H1 (cell line): ENCODE results near the gene ZBTB44. TPM values are rescaled to one million over a fixed set of nuclear protein-coding genes. Genes with fewer than 3 reads are reported as not detected.
A peak's percentile ranks its signal among the peaks of the same experiment; 100 is the strongest.

Experiments used
- CTCF ChIA-PET: fragments of 300-600 bp; sonication (Branson Sonifier 250); formaldehyde crosslinking; loops from one replicate; lab custom pipeline; 2021; ENCODE audit not compliant: partially characterized antibody; lab: Charles Lee
- POLR2A ChIA-PET: fragments of 300-600 bp; sonication (Branson Sonifier 250); formaldehyde crosslinking; loops from one replicate; lab custom pipeline; 2021; ENCODE audit warnings: inconsistent platforms; ENCODE audit not compliant: partially characterized antibody; lab: Charles Lee
- DNase-seq, 2 experiments: peaks; one replicate each; pipeline versions ENCODE4 v3.0.0 to v3.0.0-alpha.2; 2010 to 2022; ENCODE audit warnings: low spot score in 2 of 2, low read depth in 1 of 2, mixed read lengths in 1 of 2
- FAIRE-seq: peaks from 2 replicates; lab custom pipeline; 2011; peaks lifted over from hg19 to GRCh38; lab: Jason Lieb, UNC
- H2AFZ ChIP-seq: 2 replicates; pipeline ENCODE4 v1.8.1; 2012; ENCODE audit warnings: low read length, inconsistent platforms
- H2AK5ac ChIP-seq: 2 replicates; pipeline ENCODE4 v1.6.1; 2013; ENCODE audit warnings: low read depth, low read length
- H2BK120ac ChIP-seq: replicated peaks from 2 replicates; pipeline ENCODE3; 2013; ENCODE audit warnings: low read depth, low read length, inconsistent platforms
- H2BK12ac ChIP-seq: 2 replicates; pipeline ENCODE4 v1.6.1; 2013; ENCODE audit warnings: low read depth, low read length
- H2BK15ac ChIP-seq: 2 replicates; pipeline ENCODE4 v1.6.1; 2013; ENCODE audit warnings: low read length
- H2BK20ac ChIP-seq: 2 replicates; pipeline ENCODE4 v1.6.1; 2013; ENCODE audit warnings: low read length
- H2BK5ac ChIP-seq: 2 replicates; pipeline ENCODE4 v1.6.1; 2013; ENCODE audit warnings: low read depth, low read length
- H3K14ac ChIP-seq: 2 replicates; pipeline ENCODE4 v1.6.1; 2013; ENCODE audit warnings: inconsistent platforms; ENCODE audit not compliant: insufficient read length
- H3K18ac ChIP-seq: 2 replicates; pipeline ENCODE4 v1.6.1; 2013; ENCODE audit warnings: low read length; ENCODE audit errors: extremely low read depth
- H3K23ac ChIP-seq: 2 replicates; pipeline ENCODE4 v1.6.1; 2013; ENCODE audit warnings: inconsistent platforms; ENCODE audit not compliant: insufficient read length
- H3K23me2 ChIP-seq: 2 replicates; pipeline ENCODE4 v1.6.1; 2013; ENCODE audit warnings: low read depth, low read length
- H3K27ac ChIP-seq: 2 replicates; pipeline ENCODE4 v1.6.1; 2011; ENCODE audit warnings: low read depth, low read length, inconsistent platforms
- H3K27me3 ChIP-seq, 4 experiments: replicated peaks in 1 of 4; 1 replicate in 1 of 4; 2 replicates in 3 of 4; pipeline versions ENCODE4 v1.6.1 to v1.8.1; 2011 to 2013; ENCODE audit warnings: low read length in 3 of 4, mild to moderate bottlenecking in 3 of 4, inconsistent platforms in 2 of 4, mixed read lengths in 2 of 4, moderate library complexity in 1 of 4; ENCODE audit not compliant: control insufficient read depth in 3 of 4, insufficient read depth in 3 of 4; ENCODE audit errors: extremely low read depth in 1 of 4
- H3K36me3 ChIP-seq, 4 experiments: 2 replicates each; pipeline versions ENCODE4 v1.6.1 to v1.8.1; 2011 to 2013; ENCODE audit warnings: mild to moderate bottlenecking in 4 of 4, low read length in 3 of 4, moderate library complexity in 2 of 4, control low read depth in 1 of 4, inconsistent platforms in 1 of 4; ENCODE audit not compliant: insufficient read depth in 4 of 4, control insufficient read depth in 2 of 4
- H3K4ac ChIP-seq: replicated peaks from 2 replicates; pipeline ENCODE3; 2013; ENCODE audit warnings: low read length, low read depth, mixed read lengths, inconsistent platforms; ENCODE audit not compliant: insufficient read length
- H3K4me1 ChIP-seq, 4 experiments: replicated peaks in 1 of 4; 1 replicate in 1 of 4; 2 replicates in 3 of 4; pipeline versions ENCODE4 v1.6.1 to v1.8.1; 2011 to 2013; ENCODE audit warnings: low read length in 3 of 4, inconsistent platforms in 2 of 4, mixed read lengths in 1 of 4; ENCODE audit not compliant: insufficient read depth in 4 of 4, control insufficient read depth in 3 of 4
- H3K4me2 ChIP-seq, 2 experiments: 2 replicates each; pipeline versions ENCODE4 v1.6.1 to v1.8.1; 2011 to 2013; ENCODE audit warnings: low read depth in 2 of 2, low read length in 2 of 2, control low read depth in 1 of 2, inconsistent platforms in 1 of 2, mild to moderate bottlenecking in 1 of 2; ENCODE audit not compliant: insufficient read depth in 1 of 2
- H3K4me3 ChIP-seq, 4 experiments: fragments of 200-600, 300-600 bp in 1 of 4; sonication (generic), shearing (Covaris generic), sonication (Bioruptor Twin) in 1 of 4; 2 replicates each; pipeline versions ENCODE4 v1.5.1 to v1.8.1; 2011 to 2016; ENCODE audit warnings: low read length in 4 of 4, low read depth in 3 of 4, control low read depth in 2 of 4, inconsistent platforms in 2 of 4, mild to moderate bottlenecking in 2 of 4, mixed read lengths in 1 of 4, moderate library complexity in 1 of 4; ENCODE audit not compliant: insufficient read depth in 2 of 4; ENCODE audit errors: extremely low read depth in 1 of 4
- H3K56ac ChIP-seq: replicated peaks from 2 replicates; pipeline ENCODE3; 2013; ENCODE audit warnings: low read depth, mild to moderate bottlenecking, mixed read lengths, low read length, inconsistent platforms; ENCODE audit not compliant: insufficient read length
- H3K79me1 ChIP-seq: 2 replicates; pipeline ENCODE4 v1.6.1; 2013; ENCODE audit warnings: low read depth, low read length, control low read depth
- H3K79me2 ChIP-seq, 2 experiments: 2 replicates each; pipeline versions ENCODE4 v1.6.1 to v1.8.1; 2012 to 2013; ENCODE audit warnings: low read length in 2 of 2, mild to moderate bottlenecking in 2 of 2, inconsistent platforms in 1 of 2; ENCODE audit not compliant: insufficient read depth in 2 of 2, control insufficient read depth in 1 of 2
- H3K9ac ChIP-seq, 4 experiments: replicated peaks in 1 of 4; 1 replicate in 1 of 4; 2 replicates in 3 of 4; pipeline versions ENCODE4 v1.6.1 to v1.8.1; 2011 to 2013; ENCODE audit warnings: low read depth in 3 of 4, low read length in 3 of 4, control low read depth in 2 of 4, mild to moderate bottlenecking in 2 of 4, moderate library complexity in 2 of 4, inconsistent platforms in 1 of 4; ENCODE audit errors: extremely low read depth in 1 of 4
- H3K9me3 ChIP-seq, 2 experiments: 2 replicates each; pipeline versions ENCODE4 v1.6.1 to v1.8.1; 2012 to 2013; ENCODE audit warnings: mild to moderate bottlenecking in 2 of 2, moderate library complexity in 2 of 2, control low read depth in 1 of 2, inconsistent platforms in 1 of 2, low read depth in 1 of 2, low read length in 1 of 2, mixed read lengths in 1 of 2; ENCODE audit not compliant: insufficient read depth in 2 of 2
- H4K20me1 ChIP-seq, 2 experiments: replicated peaks in 1 of 2; 2 replicates each; pipeline versions ENCODE3 to v1.8.1; 2011 to 2013; ENCODE audit warnings: inconsistent platforms in 2 of 2, low read length in 2 of 2, mild to moderate bottlenecking in 1 of 2; ENCODE audit not compliant: insufficient read depth in 2 of 2, control insufficient read depth in 1 of 2
- H4K5ac ChIP-seq: 2 replicates; pipeline ENCODE4 v1.6.1; 2013; ENCODE audit warnings: low read length, low read depth, mixed read lengths, inconsistent platforms; ENCODE audit not compliant: insufficient read length
- H4K8ac ChIP-seq: 2 replicates; pipeline ENCODE4 v1.8.0; 2013; ENCODE audit warnings: mild to moderate bottlenecking, moderate library complexity, low read length, inconsistent platforms; ENCODE audit not compliant: insufficient read depth; ENCODE audit errors: extremely low read depth
- H4K91ac ChIP-seq: replicated peaks from 2 replicates; pipeline ENCODE3; 2013; ENCODE audit warnings: low read length, mixed read lengths, inconsistent platforms; ENCODE audit not compliant: insufficient read length
- BACH1 ChIP-seq: IDR thresholded peaks from 2 replicates; pipeline ENCODE4 v1.6.1; 2012; ENCODE audit warnings: low read length, improper control_type of control experiment
- CBX5 ChIP-seq: fragments of 300-800, 300-1000 bp; sonication (generic); IDR thresholded peaks from 2 replicates; pipeline ENCODE4 v1.7.1; 2016; ENCODE audit warnings: antibody characterized with exemption, low read length, low read depth
- CTBP2 ChIP-seq: IDR thresholded peaks from 2 replicates; pipeline ENCODE4 v1.7.0; 2011; ENCODE audit warnings: borderline replicate concordance, mild to moderate bottlenecking, moderate library complexity, mixed read lengths, low read length; ENCODE audit not compliant: insufficient read depth, insufficient read length
- EP300 ChIP-seq, 2 experiments: IDR thresholded peaks; 1 replicate in 1 of 2; 2 replicates in 1 of 2; pipeline ENCODE4 v1.6.1; 2011 to 2012; ENCODE audit warnings: low read depth in 2 of 2, low read length in 2 of 2, mild to moderate bottlenecking in 2 of 2, borderline replicate concordance in 1 of 2, inconsistent platforms in 1 of 2, moderate library complexity in 1 of 2
- SAP30 ChIP-seq: fragments of 300-600 bp; sonication (generic); IDR thresholded peaks from 2 replicates; pipeline ENCODE4 v1.7.1; 2012; ENCODE audit warnings: low read length, moderate library complexity, mild to moderate bottlenecking, inconsistent platforms; ENCODE audit not compliant: insufficient read depth, insufficient replicate concordance
- TEAD4 ChIP-seq: IDR thresholded peaks from 2 replicates; pipeline ENCODE4 v1.6.1; 2012; ENCODE audit warnings: low read depth, low read length, inconsistent platforms, mixed read lengths
- WGBS, 2 experiments: shearing (Covaris generic) in 1 of 2; methylation state at CpG; one replicate each; pipeline versions ENCODE4 v1.1.6 to v1.1.7; 2013 to 2015; ENCODE audit warnings: low lambda C conversion rate in 2 of 2, mixed read lengths in 2 of 2, inconsistent platforms in 1 of 2, low coverage in 1 of 2, missing lambda C conversion rate in 1 of 2; ENCODE audit not compliant: insufficient replicate concordance in 2 of 2, insufficient coverage in 1 of 2, insufficient read length in 1 of 2; ENCODE audit errors: extremely low coverage in 1 of 2, missing lambda C conversion rate in 1 of 2; 5-methylcytosine and 5-hydroxymethylcytosine counted together
- polyA plus RNA-seq, 7 experiments: library from polyadenylated mRNA; depleted of rRNA in 3 of 7; stranded (reverse) in 5 of 7; unstranded in 2 of 7; fragments of >200 nt in 5 of 7; fragments of 200-250 nt in 2 of 7; gene quantifications; 1 replicate in 5 of 7; 2 replicates in 1 of 7; 4 replicates in 1 of 7; pipeline versions ENCODE4 v1.2.1 to v1.2.3, GENCODE V29; 2011 to 2013; ENCODE audit warnings: missing spikeins in 2 of 7, mixed read lengths in 2 of 7
- total RNA-seq: library from RNA; stranded (reverse); fragmentation: NEBNext Ultra II Directional; extraction: Animal tissue kit (Norgen Biotek cat#: 25700); gene quantifications from 2 replicates; pipeline ENCODE4 v1.2.1, GENCODE V29; 2021
- TF ChIP-seq, protein P1 (sequence below): IDR thresholded peaks from 2 replicates; pipeline ENCODE4 v1.6.1; 2012; ENCODE audit warnings: inconsistent platforms
- TF ChIP-seq, protein P2 (sequence below): IDR thresholded peaks from 2 replicates; pipeline ENCODE4 v1.6.1; 2012; ENCODE audit warnings: inconsistent platforms

ZBTB44 gene
- total and polyA plus RNA-seq, 2 of the 8 experiments (the other 6 are each of a cell fraction or from before 2014, with no cell fraction given), result 37.2 to 158 TPM

DNA sequence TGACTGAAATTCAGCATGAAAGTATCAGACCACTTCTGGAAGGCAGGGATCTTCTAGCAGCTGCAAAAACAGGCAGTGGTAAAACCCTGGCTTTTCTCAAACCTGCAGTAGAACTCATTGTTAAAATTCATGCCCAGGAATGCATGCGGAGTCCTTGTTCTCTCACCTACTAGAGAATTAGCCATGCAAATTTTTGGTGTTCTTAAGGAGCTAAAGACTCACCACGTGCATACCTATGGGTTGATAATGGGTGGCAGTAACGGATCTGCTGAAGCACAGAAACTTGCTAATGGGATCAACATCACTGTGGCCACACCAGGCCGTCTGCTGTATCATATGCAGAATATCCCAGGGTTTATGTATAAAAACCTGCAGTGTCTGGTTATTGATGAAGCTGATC, 19.1 kb downstream of the ZBTB44 start:
- Histone ChIP-seq H4K8ac (no peak overlapping the region), H4K91ac (no peak overlapping the region), H2BK15ac (no peak overlapping the region), H4K20me1 (peaks cover 0 to 3% of the 10 kb centered on the region in 2 experiments), H3K4ac (no peak overlapping the region), H3K23me2 (no peaks in the 10 kb centered on the region), H3K56ac (no peak overlapping the region), H3K23ac (no peak overlapping the region), H2AK5ac (no peak overlapping the region), H3K27me3 (no peaks in the 10 kb centered on the region), H3K14ac (no peak overlapping the region), H3K9ac (peak overlapping the region in 1 of 4 experiments; percentile 46; a peak in 1 of 7 replicates), H2BK12ac (no peak overlapping the region), H3K9me3 (no peaks in the 10 kb centered on the region), H3K4me3 (peak overlapping the region in 1 of 4 experiments; percentile 14; a peak in 1 of 8 replicates), H3K27ac (no peak overlapping the region), H3K79me2 (peaks cover 0 to 96% of the 10 kb centered on the region in 2 experiments; a peak in 3 of 4 replicates), H2BK5ac (0 out of 2 replicates have a peak overlapping the region, but pooled peaks have one; percentile 92), H2BK120ac (no peak overlapping the region), H3K18ac (no peak overlapping the region), H2AFZ (no peak overlapping the region), H3K4me1 (peaks cover 2 to 19% (median 8%) of the 10 kb centered on the region in 4 experiments), H3K79me1 (peaks cover 6% of the 10 kb centered on the region; the same call in 1 of the 2 replicates), H3K36me3 (no peaks in the 10 kb centered on the region; a peak in 3 of 8 replicates), H2BK20ac (no peak overlapping the region), H4K5ac (no peak overlapping the region), H3K4me2 (peak overlapping the region in 1 of 2 experiments; percentile 26; a peak in 1 of 4 replicates)
- no peak for DNase-seq
- WGBS, 2 experiments, result 19% methylated on average over 4 of the region's 4 CpGs; no CpG with 5 or more reads in 1 of the 2 experiments
- ChIA-PET CTCF (interaction anchor here (0.7 to 1.3 kb wide), 3 partner anchors 9 to 1361 kb away, joined by 3 to 4 read pairs (median 3); no protein-coding TSS in a partner anchor), POLR2A (interaction anchor here (0.6 to 1.8 kb wide), 11 partner anchors 8 to 527 kb away, joined by 3 to 8 read pairs (median 5); no protein-coding TSS in a partner anchor)
- peak; percentile 96 for FAIRE-seq
- no peak for TF ChIP-seq CTBP2
- no peak for TF ChIP-seq SAP30
- TF ChIP-seq BACH1, result no peak
- TF ChIP-seq EP300 (IDR thresholded peaks at IDR 0.05; ENCODE audit: borderline replicate concordance in 1 of 2, low read depth in 2 of 2, low read length in 2 of 2), result 0 out of 3 replicates have a peak, but pooled peaks of 1 of the 2 experiments have one; percentile 8
- no peak for TF ChIP-seq CBX5
- TF ChIP-seq, protein P1, sequence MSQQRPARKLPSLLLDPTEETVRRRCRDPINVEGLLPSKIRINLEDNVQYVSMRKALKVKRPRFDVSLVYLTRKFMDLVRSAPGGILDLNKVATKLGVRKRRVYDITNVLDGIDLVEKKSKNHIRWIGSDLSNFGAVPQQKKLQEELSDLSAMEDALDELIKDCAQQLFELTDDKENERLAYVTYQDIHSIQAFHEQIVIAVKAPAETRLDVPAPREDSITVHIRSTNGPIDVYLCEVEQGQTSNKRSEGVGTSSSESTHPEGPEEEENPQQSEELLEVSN, result peak; percentile 54; the same call in 1 of the 2 replicates
- TF ChIP-seq, protein P2, sequence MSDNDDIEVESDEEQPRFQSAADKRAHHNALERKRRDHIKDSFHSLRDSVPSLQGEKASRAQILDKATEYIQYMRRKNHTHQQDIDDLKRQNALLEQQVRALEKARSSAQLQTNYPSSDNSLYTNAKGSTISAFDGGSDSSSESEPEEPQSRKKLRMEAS, result peak; percentile 66
- peak; percentile 54; the same call in 1 of the 2 replicates for TF ChIP-seq TEAD4
